IPS DF 4.7 (cell line): ENCODE data around the gene NDOR1.
"Not testable (repeated sequence)": the region's sequence is repeated elsewhere in the genome, so short reads cannot be mapped to it uniquely, and the experiment has no call there.

Source experiments
- DNase-seq: peaks from one replicate; pipeline ENCODE4 v3.0.0-alpha.2; 2013; ENCODE audit warnings: low spot score; ENCODE audit errors: extremely low read depth

Gene NDOR1

GRCh38 chr9:137256362-137256761 is 50.9 kb downstream of the NDOR1 start:
- no peak for DNase-seq

- DNase-seq = no peak
These were observed 51.4 kb downstream of the NDOR1 start for GRCh38 chr9:137256856-137257255.

- DNase-seq = not testable (repeated sequence)
These were observed 56.8 kb downstream of the NDOR1 start for GRCh38 chr9:137262173-137262908.

- no peak for DNase-seq
These were observed 57.4 kb downstream of the NDOR1 start for GRCh38 chr9:137262909-137263285.

- no peak for DNase-seq
These were observed 58.0 kb downstream of the NDOR1 start for GRCh38 chr9:137263506-137263905.

- no peak for DNase-seq
These were observed 58.6 kb downstream of the NDOR1 start for GRCh38 chr9:137264067-137264466.

- no peak for DNase-seq
These were observed 60.1 kb downstream of the NDOR1 start for GRCh38 chr9:137265496-137266161.

- no peak for DNase-seq
These were observed 60.6 kb downstream of the NDOR1 start for GRCh38 chr9:137266162-137266527.
